Natural killer cell (primary cell): ENCODE results near the gene AMER3. TPM values are rescaled to one million over a fixed set of nuclear protein-coding genes. Genes with fewer than 3 reads are reported as not detected.

Experiments
- ATAC-seq, 3 donors: fragments of 150-1000 bp in 2 of 3; fragments of 200-7000 bp in 1 of 3; cut with Tn5 transposase; 1 replicate in 1 of 3; 2 replicates in 2 of 3; pipeline ENCODE4 v1.10.0; 2021; ENCODE audit warnings: mild to moderate bottlenecking in 2 of 3, moderate library complexity in 2 of 3
- DNase-seq, 2 donors: peaks; one replicate each; pipeline versions ENCODE4 v3.0.0 to v3.0.0-alpha.2; 2013 to 2021; ENCODE audit warnings: mixed read lengths in 1 of 2
- H3K27ac ChIP-seq: one replicate; pipeline ENCODE4 v1.5.1; 2013; ENCODE audit warnings: mild to moderate bottlenecking, low read length
- H3K27me3 ChIP-seq: one replicate; pipeline ENCODE4 v1.6.1; 2013; ENCODE audit warnings: low read length; ENCODE audit not compliant: control insufficient read depth, insufficient read depth
- H3K36me3 ChIP-seq: one replicate; pipeline ENCODE4 v1.6.1; 2013; ENCODE audit warnings: low read length; ENCODE audit not compliant: control insufficient read depth, insufficient read depth
- H3K4me1 ChIP-seq: one replicate; pipeline ENCODE4 v1.6.1; 2013; ENCODE audit warnings: low read length; ENCODE audit not compliant: control insufficient read depth, insufficient read depth
- H3K4me3 ChIP-seq: one replicate; pipeline ENCODE4 v1.5.1; 2013; ENCODE audit warnings: low read length
- H3K9me3 ChIP-seq: one replicate; pipeline ENCODE4 v1.6.1; 2013; ENCODE audit warnings: low read length; ENCODE audit not compliant: control insufficient read depth, insufficient read depth
- H3K27ac Mint-ChIP-seq, 2 donors: one replicate each; pipeline ENCODE4 v1.8.0; 2022; ENCODE audit warnings: mild to moderate bottlenecking in 2 of 2, mixed read lengths in 2 of 2, moderate library complexity in 1 of 2
- H3K27me3 Mint-ChIP-seq, 2 donors: one replicate each; pipeline ENCODE4 v1.8.0; 2022; ENCODE audit warnings: low read depth in 2 of 2, mixed read lengths in 2 of 2
- H3K36me3 Mint-ChIP-seq: one replicate; pipeline ENCODE4 v1.8.0; 2022; ENCODE audit warnings: mixed read lengths
- H3K4me1 Mint-ChIP-seq, 2 donors: one replicate each; pipeline ENCODE4 v1.8.0; 2022; ENCODE audit warnings: mixed read lengths in 2 of 2
- H3K4me3 Mint-ChIP-seq: one replicate; pipeline ENCODE4 v1.8.0; 2022; ENCODE audit warnings: mild to moderate bottlenecking, moderate library complexity, mixed read lengths
- H3K9me3 Mint-ChIP-seq, 2 donors: one replicate each; pipeline ENCODE4 v1.8.0; 2022; ENCODE audit warnings: mixed read lengths in 2 of 2
- WGBS: methylation state at CpG from one replicate; pipeline ENCODE4 v1.1.7; 2013; ENCODE audit warnings: missing lambda C conversion rate; ENCODE audit not compliant: insufficient coverage; 5-methylcytosine and 5-hydroxymethylcytosine counted together
- intact Hi-C: fragments of 100-400 bp; cut with micrococcal nuclease; formaldehyde crosslinking; loops from one replicate; pipeline ENCODE4 v1.14.2; 2022
- total RNA-seq, 4 donors: library from RNA; stranded (reverse); fragments of 120-200 nt in 1 of 4; gene quantifications; one replicate each; pipeline versions ENCODE4 v1.2.3 to v1.2.4, GENCODE V29; 2013 to 2022
- TF ChIP-seq, protein P1 (sequence below): fragments of 200-600 bp; IDR thresholded peaks from one replicate; pipeline ENCODE4 v1.8.0; 2022; ENCODE audit warnings: antibody characterized with exemption

The AMER3 gene
- total RNA-seq, 3 donors from 2014 or later (not counting 1 experiment from before 2014, with no cell fraction given) = not detected

DNA sequence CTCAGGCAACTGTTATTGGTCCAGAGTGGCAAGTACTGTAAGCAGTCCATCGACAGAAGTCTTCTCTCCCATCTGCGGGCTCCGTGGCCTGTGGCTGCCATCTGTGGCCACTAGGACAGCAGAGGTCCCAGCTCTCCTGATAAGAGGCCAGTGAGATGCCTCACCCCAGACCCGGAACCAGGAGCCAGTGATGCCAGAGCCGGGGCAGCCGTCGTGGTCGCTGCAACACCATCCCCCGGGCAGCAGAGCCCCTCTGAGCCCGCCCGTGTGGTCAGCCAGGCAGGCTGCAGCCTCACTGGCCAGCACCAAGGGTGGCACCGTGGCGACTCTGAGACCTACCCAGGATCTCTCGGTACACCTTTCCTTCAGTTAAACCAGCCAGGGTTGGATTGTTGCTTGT is 17.7 kb upstream of the AMER3 start:
- Histone ChIP-seq H3K36me3 (no peaks in the 10 kb centered on the region), H3K9me3 (no peaks in the 10 kb centered on the region), H3K27ac (no peak overlapping the region), H3K4me3 (no peak overlapping the region), H3K4me1 (no peaks in the 10 kb centered on the region), H3K27me3 (no peaks in the 10 kb centered on the region)
- Mint-ChIP-seq H3K27ac (no peak overlapping the region), H3K4me3 (no peak overlapping the region), H3K36me3 (no peaks in the 10 kb centered on the region), H3K4me1 (no peaks in the 10 kb centered on the region), H3K9me3 (peaks cover 0 to 2% of the 10 kb centered on the region in 2 donors), H3K27me3 (peaks cover 9 to 12% of the 10 kb centered on the region in 2 donors)
- DNase-seq = no peak
- TF ChIP-seq, protein P1, sequence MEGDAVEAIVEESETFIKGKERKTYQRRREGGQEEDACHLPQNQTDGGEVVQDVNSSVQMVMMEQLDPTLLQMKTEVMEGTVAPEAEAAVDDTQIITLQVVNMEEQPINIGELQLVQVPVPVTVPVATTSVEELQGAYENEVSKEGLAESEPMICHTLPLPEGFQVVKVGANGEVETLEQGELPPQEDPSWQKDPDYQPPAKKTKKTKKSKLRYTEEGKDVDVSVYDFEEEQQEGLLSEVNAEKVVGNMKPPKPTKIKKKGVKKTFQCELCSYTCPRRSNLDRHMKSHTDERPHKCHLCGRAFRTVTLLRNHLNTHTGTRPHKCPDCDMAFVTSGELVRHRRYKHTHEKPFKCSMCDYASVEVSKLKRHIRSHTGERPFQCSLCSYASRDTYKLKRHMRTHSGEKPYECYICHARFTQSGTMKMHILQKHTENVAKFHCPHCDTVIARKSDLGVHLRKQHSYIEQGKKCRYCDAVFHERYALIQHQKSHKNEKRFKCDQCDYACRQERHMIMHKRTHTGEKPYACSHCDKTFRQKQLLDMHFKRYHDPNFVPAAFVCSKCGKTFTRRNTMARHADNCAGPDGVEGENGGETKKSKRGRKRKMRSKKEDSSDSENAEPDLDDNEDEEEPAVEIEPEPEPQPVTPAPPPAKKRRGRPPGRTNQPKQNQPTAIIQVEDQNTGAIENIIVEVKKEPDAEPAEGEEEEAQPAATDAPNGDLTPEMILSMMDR = no peak
- intact Hi-C loops = no loop called here
- 92% methylated on average over 14 of the region's 14 CpGs for WGBS
- ATAC-seq = no peak

DNA sequence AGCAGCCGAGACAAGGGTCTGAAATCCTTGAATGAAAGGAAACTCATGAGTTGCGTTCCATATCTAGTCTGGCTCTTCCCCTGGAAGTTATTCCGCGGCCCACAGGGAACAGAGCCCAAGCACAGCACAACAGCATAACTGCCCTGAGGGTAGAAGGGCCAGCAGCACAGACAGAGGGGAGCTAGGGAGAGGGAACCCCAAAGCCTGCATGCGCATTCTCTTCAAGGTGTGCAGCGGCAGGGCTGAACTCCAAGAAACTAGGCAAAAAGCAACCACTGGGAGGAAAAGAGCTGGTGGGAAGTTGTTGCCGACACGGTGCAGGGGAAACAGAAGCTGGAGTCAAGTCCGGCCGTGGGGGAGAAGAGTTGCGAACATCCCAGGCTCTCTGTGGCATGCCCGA is 14.7 kb upstream of the AMER3 start:
- no peaks in the 10 kb centered on the region for H3K9me3 ChIP-seq
- ATAC-seq = no peak
- no peak overlapping the region for H3K4me3 Mint-ChIP-seq
- H3K27me3 Mint-ChIP-seq = peaks cover 15 to 26% of the 10 kb centered on the region in 2 donors
- no peak overlapping the region for H3K4me3 ChIP-seq
- no peak for DNase-seq
- TF ChIP-seq, protein P1 = no peak
- no peaks in the 10 kb centered on the region for H3K36me3 ChIP-seq
- peaks cover 4% of the 10 kb centered on the region for H3K27me3 ChIP-seq
- H3K4me1 ChIP-seq = no peaks in the 10 kb centered on the region
- intact Hi-C loops = no loop called here
- 80% methylated on average over 12 of the region's 12 CpGs for WGBS
- no peak overlapping the region for H3K27ac ChIP-seq
- no peaks in the 10 kb centered on the region for H3K4me1 Mint-ChIP-seq
- H3K27ac Mint-ChIP-seq = no peak overlapping the region
- H3K9me3 Mint-ChIP-seq = no peaks in the 10 kb centered on the region
- H3K36me3 Mint-ChIP-seq = no peaks in the 10 kb centered on the region

DNA sequence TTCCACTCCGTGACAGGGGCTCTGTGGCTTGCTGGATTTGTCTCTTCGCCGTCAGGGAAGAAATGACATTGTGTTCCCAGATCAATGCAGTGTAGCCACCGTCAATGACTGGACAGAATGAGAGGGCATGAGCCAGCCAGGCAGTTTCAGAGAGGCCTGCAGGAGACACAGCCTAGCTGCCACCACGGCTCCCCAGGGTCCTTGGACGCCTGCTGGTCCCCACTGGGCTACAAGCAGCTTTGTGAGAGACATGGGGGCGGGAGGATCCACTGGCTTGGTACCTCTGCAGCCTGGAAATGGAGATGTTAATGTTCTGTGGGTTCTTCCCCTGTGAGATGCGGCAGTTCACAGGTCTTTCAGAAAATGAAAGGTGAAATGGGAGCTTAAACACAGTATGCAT is 12.1 kb upstream of the AMER3 start:
- Mint-ChIP-seq H3K4me1 (no peaks in the 10 kb centered on the region), H3K9me3 (no peaks in the 10 kb centered on the region), H3K4me3 (no peak overlapping the region), H3K36me3 (no peaks in the 10 kb centered on the region), H3K27me3 (peaks cover 19 to 37% of the 10 kb centered on the region in 2 donors), H3K27ac (no peak overlapping the region)
- Histone ChIP-seq H3K9me3 (no peaks in the 10 kb centered on the region), H3K27me3 (peaks cover 4% of the 10 kb centered on the region), H3K4me1 (no peaks in the 10 kb centered on the region), H3K27ac (no peak overlapping the region), H3K4me3 (no peak overlapping the region), H3K36me3 (no peaks in the 10 kb centered on the region)
- WGBS = 75% methylated on average over 8 of the region's 8 CpGs
- no peak for DNase-seq
- ATAC-seq = no peak
- intact Hi-C loops = no loop called here
- TF ChIP-seq, protein P1 = no peak
